IMR-90 (cell line): Measurements from ENCODE around the gene KCNAB2. TPM values are rescaled to one million over a fixed set of nuclear protein-coding genes. Genes with fewer than 3 reads are reported as not detected.

Experiments used
- ATAC-seq: fragments of 200-7000 bp; cut with Tn5 transposase; 2 replicates; pipeline ENCODE4 v1.9.1; 2020; ENCODE audit warnings: low read depth, mild to moderate bottlenecking, moderate library complexity
- BruUV-seq: library from RNA; stranded (reverse); fragments of 400-500 nt; replicated peaks from 2 replicates; lab custom pipeline; 2021; lab: Mats Ljungman, UMichigan
- CTCF ChIA-PET: fragments of 300-600 bp; formaldehyde crosslinking; extraction: SDS; loops from one replicate; lab custom pipeline; 2021; ENCODE audit warnings: antibody characterized with exemption; lab: Yijun Ruan, JAX
- POLR2A ChIA-PET: fragments of 300-600 bp; sonication (Branson Sonifier 250); formaldehyde crosslinking; loops from one replicate; lab custom pipeline; 2022; ENCODE audit warnings: antibody characterized with exemption; ENCODE audit not compliant: unreplicated experiment; lab: Charles Lee
- DNase-seq: peaks from one replicate; pipeline ENCODE4 v3.0.0; 2013
- H2AFZ ChIP-seq: replicated peaks from 2 replicates; pipeline ENCODE3; 2013; ENCODE audit warnings: low read length, mild to moderate bottlenecking; ENCODE audit not compliant: poor library complexity
- H2AK5ac ChIP-seq: 2 replicates; pipeline ENCODE4 v1.6.1; 2013; ENCODE audit warnings: low read depth, low read length, inconsistent platforms
- H2AK9ac ChIP-seq: replicated peaks from 2 replicates; pipeline ENCODE3; 2013; ENCODE audit warnings: mild to moderate bottlenecking, low read depth, low read length, moderate library complexity; ENCODE audit not compliant: poor library complexity
- H2BK120ac ChIP-seq: 2 replicates; pipeline ENCODE4 v1.6.1; 2013; ENCODE audit warnings: low read depth, low read length, inconsistent platforms
- H2BK15ac ChIP-seq: 3 replicates; pipeline ENCODE4 v1.6.1; 2013; ENCODE audit warnings: low read depth, low read length, inconsistent platforms
- H2BK20ac ChIP-seq: 2 replicates; pipeline ENCODE4 v1.6.1; 2013; ENCODE audit warnings: low read depth, mild to moderate bottlenecking, inconsistent platforms, low read length, moderate library complexity
- H2BK5ac ChIP-seq: 2 replicates; pipeline ENCODE4 v1.6.1; 2013; ENCODE audit warnings: mild to moderate bottlenecking, low read depth, low read length, inconsistent platforms; ENCODE audit not compliant: poor library complexity, severe bottlenecking
- H3K14ac ChIP-seq: replicated peaks from 2 replicates; pipeline ENCODE4 v1.6.1; 2013; ENCODE audit warnings: low read depth, low read length, inconsistent platforms
- H3K18ac ChIP-seq: 2 replicates; pipeline ENCODE4 v1.6.1; 2013; ENCODE audit warnings: low read depth, low read length, control low read depth
- H3K23ac ChIP-seq: 2 replicates; pipeline ENCODE4 v1.6.1; 2013; ENCODE audit warnings: low read depth, low read length, inconsistent platforms
- H3K27ac ChIP-seq: 2 replicates; pipeline ENCODE4 v1.5.1; 2013; ENCODE audit warnings: mild to moderate bottlenecking, control low read depth, low read length; ENCODE audit not compliant: insufficient read depth
- H3K27me3 ChIP-seq: 2 replicates; pipeline ENCODE4 v1.6.1; 2013; ENCODE audit warnings: low read length; ENCODE audit not compliant: control insufficient read depth, insufficient read depth
- H3K36me3 ChIP-seq: 2 replicates; pipeline ENCODE4 v1.6.1; 2013; ENCODE audit warnings: low read length, mixed read lengths; ENCODE audit not compliant: control insufficient read depth, insufficient read depth
- H3K4ac ChIP-seq: 2 replicates; pipeline ENCODE4 v1.6.1; 2013; ENCODE audit warnings: low read depth, low read length, inconsistent platforms
- H3K4me1 ChIP-seq: 2 replicates; pipeline ENCODE4 v1.6.1; 2013; ENCODE audit warnings: low read length, mixed read lengths; ENCODE audit not compliant: control insufficient read depth, insufficient read depth
- H3K4me2 ChIP-seq: 2 replicates; pipeline ENCODE4 v1.6.1; 2013; ENCODE audit warnings: low read depth, mild to moderate bottlenecking, control low read depth, low read length, moderate library complexity
- H3K4me3 ChIP-seq: 2 replicates; pipeline ENCODE4 v1.5.1; 2013; ENCODE audit warnings: low read depth, mild to moderate bottlenecking, control low read depth, low read length, moderate library complexity; ENCODE audit not compliant: insufficient read depth
- H3K56ac ChIP-seq: 2 replicates; pipeline ENCODE4 v1.6.1; 2013; ENCODE audit warnings: low read length, inconsistent platforms; ENCODE audit not compliant: insufficient read depth; ENCODE audit errors: extremely low read depth
- H3K79me1 ChIP-seq, 2 experiments: 2 replicates each; pipeline ENCODE4 v1.6.1; 2013; ENCODE audit warnings: low read length in 2 of 2, inconsistent platforms in 1 of 2, low read depth in 1 of 2
- H3K9ac ChIP-seq: 2 replicates; pipeline ENCODE4 v1.6.1; 2013; ENCODE audit warnings: low read depth, low read length, control low read depth
- H3K9me1 ChIP-seq: 2 replicates; pipeline ENCODE4 v1.6.1; 2013; ENCODE audit warnings: low read length, inconsistent platforms; ENCODE audit not compliant: insufficient read depth
- H3K9me3 ChIP-seq: 2 replicates; pipeline ENCODE4 v1.6.1; 2013; ENCODE audit warnings: low read length; ENCODE audit not compliant: control insufficient read depth, insufficient read depth
- H4K20me1 ChIP-seq: 2 replicates; pipeline ENCODE4 v1.6.1; 2013; ENCODE audit warnings: low read length, inconsistent platforms; ENCODE audit not compliant: insufficient read depth
- H4K5ac ChIP-seq: 2 replicates; pipeline ENCODE4 v1.6.1; 2013; ENCODE audit warnings: mild to moderate bottlenecking, low read depth, low read length, control low read depth
- H4K8ac ChIP-seq, 2 experiments: 2 replicates each; pipeline ENCODE4 v1.6.1; 2013; ENCODE audit warnings: low read depth in 2 of 2, low read length in 2 of 2, control low read depth in 1 of 2, inconsistent platforms in 1 of 2
- H4K91ac ChIP-seq: 2 replicates; pipeline ENCODE4 v1.6.1; 2013; ENCODE audit warnings: low read depth, low read length, inconsistent platforms; ENCODE audit not compliant: insufficient read depth
- POLR2A ChIP-seq: IDR thresholded peaks from 2 replicates; pipeline ENCODE4 v1.6.1; 2012; ENCODE audit warnings: mild to moderate bottlenecking, low read depth, low read length
- SMC3 ChIP-seq: fragments of 150-350 bp; IDR thresholded peaks from 2 replicates; pipeline ENCODE4 v1.6.1; 2016; ENCODE audit warnings: low read depth, mild to moderate bottlenecking, antibody characterized with exemption, low read length, moderate library complexity
- USF2 ChIP-seq: fragments of 150-350 bp; IDR thresholded peaks from 2 replicates; pipeline ENCODE4 v1.6.1; 2017; ENCODE audit warnings: mild to moderate bottlenecking, antibody characterized with exemption, low read length, low read depth
- WGBS, 2 experiments: methylation state at CpG; one replicate each; pipeline versions ENCODE4 v1.1.5 to v1.1.7; 2013; ENCODE audit warnings: missing lambda C conversion rate in 2 of 2; ENCODE audit not compliant: insufficient read length in 1 of 2; ENCODE audit errors: extremely low coverage in 2 of 2; 5-methylcytosine and 5-hydroxymethylcytosine counted together
- dilution Hi-C: fragments of 300-500 bp; cut with HindIII; formaldehyde crosslinking; loops from one replicate; pipeline ENCODE4 v1.14.3; 2018; ENCODE audit warnings: low sequenced_read_pairs; ENCODE audit not compliant: unreplicated experiment
- in situ Hi-C: fragments of 300-500 bp; cut with MboI; formaldehyde crosslinking; loops from 3 replicates; pipeline ENCODE4 v1.14.3; 2019; ENCODE audit warnings: low sequenced_read_pairs, inconsistent platforms, mixed read lengths
- intact Hi-C: fragments of 100-400 bp; cut with micrococcal nuclease; formaldehyde crosslinking; loops from 2 replicates; pipeline ENCODE4 v1.10.0; 2022
- polyA plus RNA-seq, 3 experiments: library from polyadenylated mRNA; depleted of rRNA; stranded (reverse); fragments of >200 nt; gene quantifications; 2 replicates each; pipeline ENCODE4 v1.2.3, GENCODE V29; 2012; ENCODE audit warnings: low replicate concordance in 1 of 3
- total RNA-seq: library from RNA; depleted of rRNA; stranded (reverse); fragments of >200 nt; gene quantifications from 2 replicates; pipeline ENCODE4 v1.2.3, GENCODE V29; 2012
- TF ChIP-seq, protein P1 (sequence below): conservative IDR thresholded peaks from 2 replicates; pipeline ENCODE4 v1.5.1; 2012; ENCODE audit warnings: mild to moderate bottlenecking, low read depth, low read length, improper control_type of control experiment

KCNAB2 gene
- total and polyA plus RNA-seq, 2 of the 4 experiments (the other 2 are of a cell fraction) = 1.3 to 4.2 TPM

GRCh38 chr1:6140413-6140812 lies 94.7 kb downstream of the KCNAB2 start:
- no peak overlapping the region for H3K18ac ChIP-seq
- CTCF ChIA-PET = no interaction called here
- H3K14ac ChIP-seq = no peak overlapping the region
- DNase-seq (no peak), ATAC-seq (no peak)
- intact Hi-C loops = no loop called here
- H3K9ac ChIP-seq = no peak overlapping the region
- no peak overlapping the region for H3K27ac ChIP-seq
- no peak overlapping the region for H2AK5ac ChIP-seq
- dilution Hi-C loops = no loop called here
- no peak overlapping the region for H4K91ac ChIP-seq
- BruUV-seq = no TSS peak
- in situ Hi-C loops = no loop called here
- TF ChIP-seq SMC3 (no peak), POLR2A (no peak), USF2 (peak; percentile 26; the same call in 1 of the 2 replicates)
- TF ChIP-seq, protein P1, sequence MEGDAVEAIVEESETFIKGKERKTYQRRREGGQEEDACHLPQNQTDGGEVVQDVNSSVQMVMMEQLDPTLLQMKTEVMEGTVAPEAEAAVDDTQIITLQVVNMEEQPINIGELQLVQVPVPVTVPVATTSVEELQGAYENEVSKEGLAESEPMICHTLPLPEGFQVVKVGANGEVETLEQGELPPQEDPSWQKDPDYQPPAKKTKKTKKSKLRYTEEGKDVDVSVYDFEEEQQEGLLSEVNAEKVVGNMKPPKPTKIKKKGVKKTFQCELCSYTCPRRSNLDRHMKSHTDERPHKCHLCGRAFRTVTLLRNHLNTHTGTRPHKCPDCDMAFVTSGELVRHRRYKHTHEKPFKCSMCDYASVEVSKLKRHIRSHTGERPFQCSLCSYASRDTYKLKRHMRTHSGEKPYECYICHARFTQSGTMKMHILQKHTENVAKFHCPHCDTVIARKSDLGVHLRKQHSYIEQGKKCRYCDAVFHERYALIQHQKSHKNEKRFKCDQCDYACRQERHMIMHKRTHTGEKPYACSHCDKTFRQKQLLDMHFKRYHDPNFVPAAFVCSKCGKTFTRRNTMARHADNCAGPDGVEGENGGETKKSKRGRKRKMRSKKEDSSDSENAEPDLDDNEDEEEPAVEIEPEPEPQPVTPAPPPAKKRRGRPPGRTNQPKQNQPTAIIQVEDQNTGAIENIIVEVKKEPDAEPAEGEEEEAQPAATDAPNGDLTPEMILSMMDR = no peak
- H3K36me3 ChIP-seq = no peaks in the 10 kb centered on the region
- H2BK20ac ChIP-seq = no peak overlapping the region
- no peak overlapping the region for H2BK120ac ChIP-seq
- POLR2A ChIA-PET = interaction anchor here (0.6 kb wide), 1 partner anchor 17 kb away, joined by 3 read pairs; no protein-coding TSS in a partner anchor
- no peak overlapping the region for H3K4ac ChIP-seq
- no peak overlapping the region for H2AK9ac ChIP-seq
- peaks cover 30% of the 10 kb centered on the region for H3K27me3 ChIP-seq
- H3K79me1 ChIP-seq = no peaks in the 10 kb centered on the region
- H2BK15ac ChIP-seq = no peak overlapping the region
- no peak overlapping the region for H3K56ac ChIP-seq
- no peak overlapping the region for H4K8ac ChIP-seq
- H2AFZ ChIP-seq = no peak overlapping the region
- no peak overlapping the region for H2BK5ac ChIP-seq
- H3K4me2 ChIP-seq = no peak overlapping the region
- no peaks in the 10 kb centered on the region for H3K9me3 ChIP-seq
- no peaks in the 10 kb centered on the region for H4K20me1 ChIP-seq
- no peak overlapping the region for H3K23ac ChIP-seq
- H4K5ac ChIP-seq = no peak overlapping the region
- H3K4me1 ChIP-seq = no peaks in the 10 kb centered on the region
- H3K9me1 ChIP-seq = no peaks in the 10 kb centered on the region
- no peak overlapping the region for H3K4me3 ChIP-seq
- WGBS, 2 experiments = no CpG with 5 or more reads among the region's 2 CpGs
